ENCODE results near the gene FLNB. TPM values are rescaled to one million over a fixed set of nuclear protein-coding genes. Genes with fewer than 3 reads are reported as not detected.

The FLNB gene
- total and polyA plus RNA-seq, 2 of the 13 experiments (the other 11 are each of a cell fraction or from before 2014, with no cell fraction given) = 106 to 130 TPM

DNA sequence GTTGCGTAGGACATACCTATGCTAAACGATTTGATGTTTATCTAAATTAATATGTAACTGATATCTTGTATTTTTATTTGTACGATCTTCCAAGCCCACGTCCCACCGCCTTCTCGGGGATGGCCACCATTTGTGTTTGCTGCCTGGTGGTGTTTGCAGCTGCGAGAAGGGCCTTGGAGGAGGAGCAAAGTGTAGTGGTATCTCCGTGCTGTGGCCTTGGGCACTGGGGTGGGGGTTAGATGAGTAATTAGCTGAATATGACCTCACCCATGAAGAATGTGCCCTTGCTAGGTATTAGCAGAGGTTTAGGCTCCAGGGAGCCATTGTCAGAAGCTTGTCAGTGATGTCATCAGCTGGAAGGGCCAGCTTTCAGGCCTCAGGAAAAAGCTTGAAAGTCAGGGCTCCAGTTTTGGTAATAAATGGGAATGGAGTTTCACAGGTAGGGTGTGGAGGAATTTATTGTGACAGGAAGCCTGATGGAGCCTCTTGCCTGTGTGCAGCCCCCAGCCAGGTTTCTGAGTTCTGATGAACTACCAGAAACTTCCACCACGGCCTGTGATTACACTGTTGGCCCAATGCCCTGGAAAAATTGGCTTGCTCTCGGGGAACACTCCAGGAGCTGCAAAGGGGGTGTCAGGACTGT, 41.0 kb downstream of the FLNB start (continued):
- TF ChIP-seq SNAPC2 (CRISPR knock-in tag; IDR thresholded peaks at IDR 0.05) (no peak), ZNF234 (CRISPR knock-in tag; conservative IDR thresholded peaks at IDR 0.05) (no peak), SP1 (IDR thresholded peaks at IDR 0.05) (no peak), SP1 (CRISPR knock-in tag; IDR thresholded peaks at IDR 0.05) (no peak), ZNF879 (CRISPR knock-in tag; IDR thresholded peaks at IDR 0.05) (no peak), PAWR (CRISPR knock-in tag; IDR thresholded peaks at IDR 0.05; ENCODE audit: borderline replicate concordance) (no peak), SALL2 (CRISPR knock-in tag; IDR thresholded peaks at IDR 0.05) (no peak), DR1 (CRISPR knock-in tag; IDR thresholded peaks at IDR 0.05) (no peak), ZNF850 (CRISPR knock-in tag; conservative IDR thresholded peaks at IDR 0.05) (no peak), ZBTB44 (CRISPR knock-in tag; IDR thresholded peaks at IDR 0.05) (no peak), CHD2 (IDR thresholded peaks at IDR 0.05; ENCODE audit: low read depth, low read length) (no peak), KLF11 (CRISPR knock-in tag; IDR thresholded peaks at IDR 0.05) (no peak), PHB2 (IDR thresholded peaks at IDR 0.05; ENCODE audit: partially characterized antibody) (no peak), ZNF607 (CRISPR knock-in tag; IDR thresholded peaks at IDR 0.05; ENCODE audit: borderline replicate concordance) (no peak), HOMEZ (CRISPR knock-in tag; IDR thresholded peaks at IDR 0.05; ENCODE audit: low read depth) (peak; percentile 62; the same call in 1 of the 2 replicates), NFYB (CRISPR knock-in tag; IDR thresholded peaks at IDR 0.05) (no peak), CBX1 (IDR thresholded peaks at IDR 0.05; ENCODE audit: low read depth) (no peak), ZNF501 (CRISPR knock-in tag; IDR thresholded peaks at IDR 0.05) (peak; percentile 59)
- TF ChIP-seq, protein P1, sequence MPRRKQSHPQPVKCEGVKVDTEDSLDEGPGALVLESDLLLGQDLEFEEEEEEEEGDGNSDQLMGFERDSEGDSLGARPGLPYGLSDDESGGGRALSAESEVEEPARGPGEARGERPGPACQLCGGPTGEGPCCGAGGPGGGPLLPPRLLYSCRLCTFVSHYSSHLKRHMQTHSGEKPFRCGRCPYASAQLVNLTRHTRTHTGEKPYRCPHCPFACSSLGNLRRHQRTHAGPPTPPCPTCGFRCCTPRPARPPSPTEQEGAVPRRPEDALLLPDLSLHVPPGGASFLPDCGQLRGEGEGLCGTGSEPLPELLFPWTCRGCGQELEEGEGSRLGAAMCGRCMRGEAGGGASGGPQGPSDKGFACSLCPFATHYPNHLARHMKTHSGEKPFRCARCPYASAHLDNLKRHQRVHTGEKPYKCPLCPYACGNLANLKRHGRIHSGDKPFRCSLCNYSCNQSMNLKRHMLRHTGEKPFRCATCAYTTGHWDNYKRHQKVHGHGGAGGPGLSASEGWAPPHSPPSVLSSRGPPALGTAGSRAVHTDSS (CRISPR knock-in tag; conservative IDR thresholded peaks at IDR 0.05) = no peak
- TF ChIP-seq, protein P2, sequence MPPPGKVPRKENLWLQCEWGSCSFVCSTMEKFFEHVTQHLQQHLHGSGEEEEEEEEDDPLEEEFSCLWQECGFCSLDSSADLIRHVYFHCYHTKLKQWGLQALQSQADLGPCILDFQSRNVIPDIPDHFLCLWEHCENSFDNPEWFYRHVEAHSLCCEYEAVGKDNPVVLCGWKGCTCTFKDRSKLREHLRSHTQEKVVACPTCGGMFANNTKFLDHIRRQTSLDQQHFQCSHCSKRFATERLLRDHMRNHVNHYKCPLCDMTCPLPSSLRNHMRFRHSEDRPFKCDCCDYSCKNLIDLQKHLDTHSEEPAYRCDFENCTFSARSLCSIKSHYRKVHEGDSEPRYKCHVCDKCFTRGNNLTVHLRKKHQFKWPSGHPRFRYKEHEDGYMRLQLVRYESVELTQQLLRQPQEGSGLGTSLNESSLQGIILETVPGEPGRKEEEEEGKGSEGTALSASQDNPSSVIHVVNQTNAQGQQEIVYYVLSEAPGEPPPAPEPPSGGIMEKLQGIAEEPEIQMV (CRISPR knock-in tag; IDR thresholded peaks at IDR 0.05; ENCODE audit: low read depth) = no peak
